ENCODE data around the gene AKR1A1.

DNA sequence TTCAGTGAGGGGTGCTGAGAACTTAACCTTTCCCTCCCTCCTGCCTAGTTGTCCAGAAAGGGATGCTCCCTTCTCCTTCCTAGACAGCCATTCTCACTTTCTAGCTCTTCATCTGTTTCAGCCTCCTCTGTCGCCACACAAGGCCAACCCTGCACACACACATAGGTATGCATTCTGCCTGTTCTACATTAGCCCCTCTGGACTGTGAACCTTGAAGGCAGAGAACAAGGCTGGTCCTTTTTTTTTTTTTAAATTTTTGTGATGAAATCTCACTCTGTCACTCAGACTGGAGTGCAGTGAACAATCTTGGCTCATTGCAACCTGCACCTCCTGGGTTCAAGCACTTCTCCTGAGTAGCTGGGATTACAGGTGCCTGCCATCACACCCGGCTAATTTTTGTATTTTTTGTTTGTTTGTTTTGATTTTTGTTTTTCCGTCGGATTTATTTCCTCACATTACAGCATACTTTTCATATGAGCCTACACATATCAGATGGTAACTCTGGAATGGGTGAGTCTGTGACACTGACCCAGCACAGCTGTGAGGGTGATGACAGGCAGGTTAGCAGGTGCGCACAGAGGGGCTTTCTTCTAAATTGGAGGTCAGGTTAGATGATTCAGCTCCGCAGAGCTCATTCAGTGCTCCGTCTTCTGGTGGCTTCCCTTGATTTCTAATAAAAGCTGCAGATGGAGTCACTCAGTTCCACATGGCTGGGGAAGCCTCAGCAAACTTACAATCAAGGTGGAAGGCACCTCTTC, 4.9 kb upstream of the AKR1A1 start:
- TF ChIP-seq, protein P1, sequence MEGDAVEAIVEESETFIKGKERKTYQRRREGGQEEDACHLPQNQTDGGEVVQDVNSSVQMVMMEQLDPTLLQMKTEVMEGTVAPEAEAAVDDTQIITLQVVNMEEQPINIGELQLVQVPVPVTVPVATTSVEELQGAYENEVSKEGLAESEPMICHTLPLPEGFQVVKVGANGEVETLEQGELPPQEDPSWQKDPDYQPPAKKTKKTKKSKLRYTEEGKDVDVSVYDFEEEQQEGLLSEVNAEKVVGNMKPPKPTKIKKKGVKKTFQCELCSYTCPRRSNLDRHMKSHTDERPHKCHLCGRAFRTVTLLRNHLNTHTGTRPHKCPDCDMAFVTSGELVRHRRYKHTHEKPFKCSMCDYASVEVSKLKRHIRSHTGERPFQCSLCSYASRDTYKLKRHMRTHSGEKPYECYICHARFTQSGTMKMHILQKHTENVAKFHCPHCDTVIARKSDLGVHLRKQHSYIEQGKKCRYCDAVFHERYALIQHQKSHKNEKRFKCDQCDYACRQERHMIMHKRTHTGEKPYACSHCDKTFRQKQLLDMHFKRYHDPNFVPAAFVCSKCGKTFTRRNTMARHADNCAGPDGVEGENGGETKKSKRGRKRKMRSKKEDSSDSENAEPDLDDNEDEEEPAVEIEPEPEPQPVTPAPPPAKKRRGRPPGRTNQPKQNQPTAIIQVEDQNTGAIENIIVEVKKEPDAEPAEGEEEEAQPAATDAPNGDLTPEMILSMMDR (IDR thresholded peaks at IDR 0.05; ENCODE audit: low read length): no peak
- no peak for TF ChIP-seq EZH2 (IDR thresholded peaks at IDR 0.05; ENCODE audit: borderline replicate concordance, low read length)

Data from OCI-LY1 (cell line).